HG03354 (cell line): ENCODE measurements around the gene OR13G1.
"Not testable (repeated sequence)": the region's sequence is repeated elsewhere in the genome, so short reads cannot be mapped to it uniquely, and the experiment has no call there.

ENCODE experiments used
- ATAC-seq: cut with Tn5 transposase; IDR thresholded peaks from one replicate; pipeline ENCODE4 v1.9.1; 2021; ENCODE audit warnings: mild to moderate bottlenecking; ENCODE audit not compliant: unreplicated experiment, poor library complexity, severe bottlenecking

Gene OR13G1

GRCh38 chr1:247679639-247680038 is at the start of gene OR13G1:
TSS of gene OR13G1 (minus strand) at chr1:247679739. CDS start at chr1:247673041, 6,698 bp downstream.
- ATAC-seq = no peak

DNA sequence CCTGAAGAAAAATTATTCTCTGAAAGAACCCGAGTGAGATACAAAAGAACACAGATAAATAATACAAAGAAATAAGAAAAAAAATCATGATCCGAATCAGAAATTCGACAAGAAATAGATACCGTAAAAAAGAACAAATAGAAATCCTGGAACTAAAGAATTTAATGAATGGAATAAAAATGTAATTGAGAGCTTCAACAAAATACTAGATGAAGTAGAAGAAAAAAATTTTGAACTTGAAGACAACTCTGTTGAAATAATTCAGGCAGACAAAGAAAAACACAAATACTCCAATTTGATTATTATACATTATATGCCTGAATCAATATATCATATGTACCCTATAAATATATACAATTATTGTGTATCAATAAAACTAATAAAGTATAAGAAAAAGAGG is 41.7 kb upstream of the OR13G1 start:
- ATAC-seq = no peak

DNA sequence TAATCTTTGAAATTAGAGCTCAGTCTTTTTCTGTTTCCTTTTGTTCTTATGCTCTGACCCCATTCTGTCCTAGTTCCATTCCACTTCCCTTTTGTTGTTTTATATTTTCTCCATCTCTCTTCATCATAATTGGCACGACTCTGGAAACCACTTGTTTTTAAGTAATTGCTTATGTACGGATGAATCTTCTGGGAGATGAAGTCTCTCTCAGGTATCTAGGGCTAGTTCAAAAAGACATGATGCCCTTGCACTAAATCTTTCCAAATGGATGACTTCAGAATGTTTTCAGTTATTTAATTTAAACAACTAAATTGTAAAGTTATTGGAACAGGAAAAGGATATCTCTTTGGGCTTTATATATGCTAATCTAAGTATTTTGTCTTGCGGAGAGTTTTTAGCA is 37.0 kb upstream of the OR13G1 start, which contains the start of gene OR6F1:
Gene OR6F1 (minus strand): TSS at position 101 of the 400 bp plus-strand sequence. CDS start 3,891 bp downstream, outside the sequence.
- ATAC-seq = no peak

DNA sequence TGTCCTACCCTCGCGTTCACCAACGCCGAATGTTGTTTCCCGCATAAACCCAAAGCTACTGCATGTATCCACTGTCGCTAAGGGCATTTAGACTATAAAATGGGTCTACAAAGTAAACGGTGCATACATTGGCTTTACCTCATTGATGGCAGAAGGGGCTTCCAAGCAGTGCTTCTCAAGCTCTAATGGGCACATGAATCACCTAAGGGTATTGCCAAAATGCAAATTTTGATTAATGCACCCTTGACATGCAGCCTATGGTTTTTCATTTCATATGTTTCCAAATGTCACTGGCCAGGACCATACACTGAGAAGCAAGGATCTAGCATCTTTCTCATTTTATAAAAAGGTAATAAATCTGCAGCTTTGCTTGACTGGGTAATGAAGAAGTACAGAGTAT is 34.2 kb upstream of the OR13G1 start:
- no peak for ATAC-seq

DNA sequence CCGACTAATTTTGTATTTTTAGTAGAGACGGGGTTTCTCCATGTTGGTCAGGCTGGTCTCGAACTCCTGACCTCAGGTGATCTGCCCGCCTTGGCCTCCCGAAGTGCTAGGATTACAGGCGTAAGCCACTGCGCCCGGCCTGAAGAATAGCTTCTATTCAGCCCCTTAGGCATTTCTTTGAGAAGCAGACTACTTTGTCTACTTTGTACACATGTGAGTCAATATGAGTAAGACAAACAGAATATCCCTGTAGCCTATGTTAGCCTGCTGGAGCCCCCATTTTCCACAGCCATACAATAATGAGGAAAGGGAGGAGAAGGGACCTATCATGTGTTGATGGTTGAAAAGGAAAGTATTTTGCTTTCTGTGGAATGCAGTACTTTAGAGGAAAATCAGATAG is 31.1 kb upstream of the OR13G1 start:
- not testable (repeated sequence) for ATAC-seq

DNA sequence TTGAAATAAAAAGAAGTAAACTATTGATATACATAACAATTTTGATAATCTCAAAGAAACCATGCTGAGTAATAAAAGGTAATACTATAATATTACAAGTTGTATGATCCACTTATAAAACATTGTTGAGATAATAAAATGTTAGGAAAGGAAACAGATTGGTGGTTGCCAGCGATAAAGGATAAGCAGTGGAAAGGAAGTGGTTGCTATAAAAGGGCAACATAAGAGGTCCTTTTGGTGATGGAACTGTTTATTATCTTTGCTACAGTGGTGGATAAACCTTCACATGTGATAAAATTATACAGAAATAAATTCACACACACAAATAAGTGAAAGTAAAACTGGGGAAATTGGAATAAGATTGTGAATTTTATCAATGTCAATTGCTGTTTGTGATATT is 21.8 kb upstream of the OR13G1 start:
- no peak for ATAC-seq

DNA sequence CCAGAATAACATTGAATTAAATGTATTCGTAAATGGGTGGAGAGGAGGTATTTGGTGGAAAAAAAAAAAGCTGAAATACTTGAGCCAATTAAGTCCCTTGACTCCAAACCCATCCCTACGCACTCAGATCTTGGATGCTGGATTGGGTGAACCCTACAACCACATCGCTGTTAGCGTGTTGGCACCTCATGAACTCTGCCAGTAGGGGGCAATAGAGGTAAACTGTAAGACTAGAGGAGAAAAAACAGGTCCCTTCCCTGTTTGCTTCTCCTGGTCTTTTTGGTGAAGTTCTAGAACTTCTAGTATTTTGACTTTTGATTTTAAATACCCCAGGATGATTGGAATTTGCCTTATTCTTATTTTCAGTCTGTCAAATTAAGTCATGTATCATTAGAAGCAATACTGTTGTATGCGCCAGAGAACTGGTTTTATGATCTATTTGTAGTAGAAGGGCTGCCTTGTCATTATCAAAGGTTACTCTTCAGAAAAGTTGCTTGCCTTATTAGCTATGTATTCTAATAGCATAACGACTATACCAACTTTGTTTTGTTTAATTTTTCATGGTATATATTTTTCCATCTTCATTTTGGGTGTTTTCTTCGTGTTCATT is 1.9 kb upstream of the OR13G1 start:
- peak; percentile 97 for ATAC-seq

DNA sequence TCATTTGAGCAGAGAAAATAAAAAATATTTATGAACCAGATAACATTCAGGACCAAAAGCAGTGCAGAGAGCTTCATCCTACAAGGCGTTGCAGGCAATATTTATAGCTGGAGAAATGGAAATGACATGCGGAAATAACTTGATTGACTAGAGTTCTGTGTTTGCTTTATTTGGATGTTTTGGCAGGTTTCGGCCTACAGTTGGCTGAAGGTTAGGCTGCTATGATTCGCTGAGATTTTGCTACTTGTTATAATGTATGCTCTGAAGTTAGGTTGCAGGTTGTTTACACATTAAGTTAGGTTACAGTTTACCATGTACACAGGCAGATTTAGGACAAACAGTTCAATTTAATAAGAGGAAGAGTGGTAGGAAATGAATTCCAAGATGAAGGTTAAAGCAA is 632 bp upstream of the OR13G1 start:
- no peak for ATAC-seq

GRCh38 chr1:247669225-247669624 is 10.3 kb downstream of the OR13G1 start:
- no peak for ATAC-seq

DNA sequence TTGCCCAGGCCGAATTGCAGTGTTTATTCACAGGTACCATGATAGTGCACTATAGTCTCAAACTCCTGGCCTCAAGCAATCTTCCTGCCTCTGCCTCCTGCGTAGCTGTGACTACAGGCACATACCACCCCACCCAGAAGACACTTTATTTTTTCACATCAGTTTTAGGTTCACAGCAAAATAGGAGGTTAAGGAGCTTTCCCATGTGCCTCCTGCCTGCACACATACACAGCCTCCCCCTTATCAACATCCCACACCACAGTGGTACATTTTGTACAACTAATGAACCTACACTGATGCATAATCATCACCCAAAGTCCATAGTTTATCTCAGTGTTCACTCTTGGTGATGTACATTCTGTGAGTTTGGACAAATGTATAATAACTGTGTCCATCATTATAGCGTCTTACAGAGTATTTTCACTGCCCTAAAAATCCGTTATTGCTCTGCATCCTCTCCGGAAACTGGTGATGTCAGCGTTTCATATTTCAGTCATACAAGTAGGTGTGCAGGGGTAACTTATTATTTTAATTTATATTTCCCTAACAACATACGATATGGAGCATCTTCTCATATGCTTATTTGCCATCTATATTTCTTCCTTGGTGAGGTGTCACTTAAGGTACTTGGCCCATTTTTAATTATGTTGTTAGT is 23.2 kb downstream of the OR13G1 start:
- ATAC-seq = no peak

DNA sequence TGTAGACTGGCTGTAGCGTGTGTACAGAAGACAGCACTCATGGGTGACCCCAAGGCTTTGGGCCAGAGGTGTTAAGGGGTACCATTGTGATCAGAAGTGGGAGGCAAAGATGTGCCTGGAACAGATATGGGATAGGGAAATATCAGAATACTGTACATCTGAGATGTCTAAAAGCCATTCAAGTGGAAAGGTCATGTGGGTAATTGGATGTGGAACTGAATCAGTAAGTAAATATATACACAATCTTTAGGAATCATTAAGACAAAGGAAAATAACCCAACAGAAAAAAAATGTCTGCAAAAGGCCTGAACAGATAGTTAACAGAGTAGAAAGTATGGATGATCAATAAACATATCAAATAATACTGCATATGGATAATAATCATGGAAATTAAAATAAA is 26.5 kb downstream of the OR13G1 start:
- ATAC-seq = no peak

DNA sequence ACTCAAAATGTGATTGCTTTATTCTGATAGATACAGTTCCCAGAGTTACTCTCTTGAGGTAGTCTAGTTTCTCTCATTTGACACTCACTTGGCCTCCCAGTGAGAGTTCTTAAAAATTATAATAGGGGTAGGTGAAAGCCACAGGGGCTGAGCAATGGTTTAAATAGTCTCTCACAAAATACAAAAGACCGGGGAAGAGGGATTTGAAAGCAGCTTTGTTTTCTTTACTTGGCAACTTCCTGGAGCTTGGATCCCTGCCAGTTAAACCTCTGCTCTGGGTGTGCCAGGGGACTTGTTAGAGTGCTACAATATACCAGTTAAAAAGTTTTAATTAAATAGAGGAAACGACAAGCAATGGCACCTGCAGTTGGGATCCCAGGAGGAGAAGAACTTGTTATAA is 31.7 kb downstream of the OR13G1 start:
- ATAC-seq = no peak

GRCh38 chr1:247646867-247647266 is 32.7 kb downstream of the OR13G1 start:
- no peak for ATAC-seq

- ATAC-seq = no peak
Observed at GRCh38 chr1:247642742-247643141, 36.8 kb downstream of the OR13G1 start.

DNA sequence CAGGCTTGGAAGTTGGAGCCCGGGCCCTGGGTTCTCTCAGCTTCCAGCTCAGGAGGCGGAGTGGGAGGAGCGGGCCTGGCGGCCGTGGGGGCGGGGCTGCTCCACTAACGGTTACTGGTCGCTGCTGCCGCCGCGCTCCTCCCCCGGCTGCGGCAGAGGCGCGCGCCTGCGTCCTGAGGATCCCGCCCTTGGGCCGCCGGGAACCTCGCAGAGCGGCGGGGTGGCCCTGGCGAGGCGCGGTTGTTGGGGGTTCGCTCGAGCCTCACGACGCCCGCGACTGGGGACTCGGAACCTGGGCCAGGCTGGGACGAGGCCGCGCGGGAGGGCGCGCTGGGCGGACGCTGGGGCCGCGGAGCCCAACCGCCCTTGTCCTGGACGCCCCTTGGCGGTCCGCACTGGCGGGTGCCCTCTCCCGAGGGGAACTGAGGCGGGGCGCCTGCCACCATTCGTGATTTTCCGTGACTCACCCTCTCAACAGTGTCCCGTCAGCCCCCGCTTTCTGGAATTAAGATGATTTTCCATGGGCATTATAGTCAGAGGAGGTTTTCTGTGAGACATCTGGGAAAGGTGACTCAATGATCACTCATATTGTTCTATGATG is 40.1 kb downstream of the OR13G1 start:
- no peak for ATAC-seq

DNA sequence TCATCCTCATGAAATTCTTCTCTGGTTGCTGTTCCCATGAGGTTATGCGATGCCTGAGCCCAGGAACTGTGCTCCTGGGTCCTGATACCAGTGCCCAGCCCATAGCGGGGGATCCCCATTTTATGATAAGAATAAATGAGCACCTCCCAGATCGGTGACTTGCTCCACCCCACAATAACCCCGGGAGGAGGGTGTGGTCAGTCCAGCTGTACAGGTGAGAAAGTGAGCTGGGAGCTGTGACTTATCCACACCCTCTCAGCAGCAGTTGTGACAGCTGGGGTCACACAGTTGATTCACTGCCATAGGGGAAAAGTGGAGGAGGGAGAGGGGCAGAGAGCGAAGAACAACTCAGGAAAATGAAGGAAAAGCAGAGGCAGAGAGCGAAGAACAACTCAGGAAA is 40.8 kb downstream of the OR13G1 start:
- no peak for ATAC-seq

- no peak for ATAC-seq
Observed at GRCh38 chr1:247638011-247638410, 41.5 kb downstream of the OR13G1 start.

- no peak for ATAC-seq
Observed at GRCh38 chr1:247627951-247628350, 51.6 kb downstream of the OR13G1 start.
